ENCODE measurements around the gene KAT2A.

The KAT2A gene

DNA sequence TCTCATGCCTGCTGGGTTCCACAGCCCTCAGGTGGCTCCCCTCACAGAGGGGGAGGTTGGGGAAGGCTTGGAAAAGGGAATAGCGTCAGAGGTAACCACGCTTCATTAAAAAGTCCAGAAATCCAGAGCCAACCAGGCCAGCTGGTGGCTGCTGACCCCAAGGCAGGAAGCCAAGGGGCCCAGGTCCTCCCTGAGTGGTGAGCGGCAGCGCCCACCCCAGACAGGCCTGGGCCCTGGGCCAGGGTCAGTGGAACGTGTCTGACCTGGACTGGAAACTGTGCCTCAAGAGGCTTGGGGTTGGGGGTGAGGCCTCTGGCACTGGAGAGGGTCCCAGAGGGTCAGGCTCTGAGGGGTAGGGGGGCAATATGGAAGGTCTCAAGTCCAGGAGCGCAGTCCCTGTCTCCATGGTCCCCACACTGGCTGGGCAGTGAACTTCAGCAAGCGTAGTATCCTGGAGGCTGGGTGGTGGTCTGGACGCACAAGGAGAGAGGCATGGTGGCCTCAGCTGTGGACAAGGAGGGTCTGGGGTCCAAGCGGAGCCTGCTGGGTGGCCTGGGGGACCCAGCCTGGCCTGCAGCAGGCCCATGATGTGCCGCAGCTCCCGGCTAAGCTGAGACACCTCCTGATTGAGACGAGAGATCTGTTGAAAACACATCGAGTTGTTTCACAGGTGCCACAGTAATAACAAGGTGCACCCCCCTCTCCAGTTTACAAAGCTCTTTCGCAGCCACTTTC, 38.8 kb upstream of the KAT2A start:
- no peak overlapping the region for H3K4me2 ChIP-seq (ENCODE audit: low read length)
- no peaks in the 10 kb centered on the region for H3K9me3 ChIP-seq (ENCODE audit: insufficient read depth, low read length)
- H3K36me3 ChIP-seq (replicated peaks; ENCODE audit: low read depth, low read length): no peaks in the 10 kb centered on the region
- H4K20me1 ChIP-seq (ENCODE audit: insufficient read depth, low read length): no peaks in the 10 kb centered on the region
- H3K4me3 ChIP-seq (ENCODE audit: low read length): no peak overlapping the region
- peaks cover 28% of the 10 kb centered on the region for H3K4me1 ChIP-seq (ENCODE audit: low read length)
- no peak overlapping the region for H3K27ac ChIP-seq (ENCODE audit: low read length)
- no peak overlapping the region for H3K9ac ChIP-seq (ENCODE audit: low read length)
- no peak for TF ChIP-seq EZH2phosphoT487 (IDR thresholded peaks at IDR 0.05; ENCODE audit: low read depth)
- TF ChIP-seq, protein P1, sequence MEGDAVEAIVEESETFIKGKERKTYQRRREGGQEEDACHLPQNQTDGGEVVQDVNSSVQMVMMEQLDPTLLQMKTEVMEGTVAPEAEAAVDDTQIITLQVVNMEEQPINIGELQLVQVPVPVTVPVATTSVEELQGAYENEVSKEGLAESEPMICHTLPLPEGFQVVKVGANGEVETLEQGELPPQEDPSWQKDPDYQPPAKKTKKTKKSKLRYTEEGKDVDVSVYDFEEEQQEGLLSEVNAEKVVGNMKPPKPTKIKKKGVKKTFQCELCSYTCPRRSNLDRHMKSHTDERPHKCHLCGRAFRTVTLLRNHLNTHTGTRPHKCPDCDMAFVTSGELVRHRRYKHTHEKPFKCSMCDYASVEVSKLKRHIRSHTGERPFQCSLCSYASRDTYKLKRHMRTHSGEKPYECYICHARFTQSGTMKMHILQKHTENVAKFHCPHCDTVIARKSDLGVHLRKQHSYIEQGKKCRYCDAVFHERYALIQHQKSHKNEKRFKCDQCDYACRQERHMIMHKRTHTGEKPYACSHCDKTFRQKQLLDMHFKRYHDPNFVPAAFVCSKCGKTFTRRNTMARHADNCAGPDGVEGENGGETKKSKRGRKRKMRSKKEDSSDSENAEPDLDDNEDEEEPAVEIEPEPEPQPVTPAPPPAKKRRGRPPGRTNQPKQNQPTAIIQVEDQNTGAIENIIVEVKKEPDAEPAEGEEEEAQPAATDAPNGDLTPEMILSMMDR (IDR thresholded peaks at IDR 0.05; ENCODE audit: low read depth, low read length): no peak
- no peaks in the 10 kb centered on the region for H3K27me3 ChIP-seq (ENCODE audit: low read depth, low read length)
- H2AFZ ChIP-seq (ENCODE audit: low read depth, low read length): no peak overlapping the region
- H3K79me2 ChIP-seq (ENCODE audit: low read length): no peaks in the 10 kb centered on the region

DNA sequence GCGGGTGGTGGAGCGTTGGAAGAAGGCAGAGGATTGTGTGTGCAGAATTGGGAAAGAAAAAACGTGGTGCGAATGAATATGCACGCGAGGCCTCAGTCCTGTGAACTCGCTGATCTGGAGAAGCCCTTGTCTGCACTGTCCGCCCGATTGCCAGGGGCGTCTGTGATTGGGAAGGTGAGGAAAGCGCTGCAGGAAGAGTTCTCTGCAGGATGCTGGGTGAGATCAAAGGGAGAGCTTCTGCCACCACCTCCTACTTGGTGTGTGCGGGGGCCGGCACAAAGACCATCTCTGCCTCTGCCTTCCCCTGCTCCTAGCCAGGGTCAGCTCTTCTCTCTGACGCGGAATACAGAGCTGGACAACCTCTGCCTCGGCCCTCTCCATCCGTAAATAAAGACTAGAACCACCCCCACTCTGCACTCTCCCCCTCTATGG, 34.5 kb upstream of the KAT2A start:
- peaks cover 5% of the 10 kb centered on the region for H3K36me3 ChIP-seq (replicated peaks; ENCODE audit: low read depth, low read length)
- H3K9ac ChIP-seq (ENCODE audit: low read length): peak overlapping the region; percentile 32; the same call in 1 of the 2 replicates
- no peak overlapping the region for H2AFZ ChIP-seq (ENCODE audit: low read depth, low read length)
- no peak overlapping the region for H3K27ac ChIP-seq (ENCODE audit: low read length)
- H4K20me1 ChIP-seq (ENCODE audit: insufficient read depth, low read length): peaks cover 12% of the 10 kb centered on the region
- H3K27me3 ChIP-seq (ENCODE audit: low read depth, low read length): no peaks in the 10 kb centered on the region
- H3K79me2 ChIP-seq (ENCODE audit: low read length): peaks cover 41% of the 10 kb centered on the region
- TF ChIP-seq EZH2phosphoT487 (IDR thresholded peaks at IDR 0.05; ENCODE audit: low read depth): no peak
- TF ChIP-seq, protein P1 (IDR thresholded peaks at IDR 0.05; ENCODE audit: low read depth, low read length): no peak
- peaks cover 13% of the 10 kb centered on the region for H3K4me1 ChIP-seq (ENCODE audit: low read length)
- peak overlapping the region; percentile 65 for H3K4me2 ChIP-seq (ENCODE audit: low read length)
- H3K4me3 ChIP-seq (ENCODE audit: low read length): peak overlapping the region; percentile 81
- H3K9me3 ChIP-seq (ENCODE audit: insufficient read depth, low read length): no peaks in the 10 kb centered on the region

DNA sequence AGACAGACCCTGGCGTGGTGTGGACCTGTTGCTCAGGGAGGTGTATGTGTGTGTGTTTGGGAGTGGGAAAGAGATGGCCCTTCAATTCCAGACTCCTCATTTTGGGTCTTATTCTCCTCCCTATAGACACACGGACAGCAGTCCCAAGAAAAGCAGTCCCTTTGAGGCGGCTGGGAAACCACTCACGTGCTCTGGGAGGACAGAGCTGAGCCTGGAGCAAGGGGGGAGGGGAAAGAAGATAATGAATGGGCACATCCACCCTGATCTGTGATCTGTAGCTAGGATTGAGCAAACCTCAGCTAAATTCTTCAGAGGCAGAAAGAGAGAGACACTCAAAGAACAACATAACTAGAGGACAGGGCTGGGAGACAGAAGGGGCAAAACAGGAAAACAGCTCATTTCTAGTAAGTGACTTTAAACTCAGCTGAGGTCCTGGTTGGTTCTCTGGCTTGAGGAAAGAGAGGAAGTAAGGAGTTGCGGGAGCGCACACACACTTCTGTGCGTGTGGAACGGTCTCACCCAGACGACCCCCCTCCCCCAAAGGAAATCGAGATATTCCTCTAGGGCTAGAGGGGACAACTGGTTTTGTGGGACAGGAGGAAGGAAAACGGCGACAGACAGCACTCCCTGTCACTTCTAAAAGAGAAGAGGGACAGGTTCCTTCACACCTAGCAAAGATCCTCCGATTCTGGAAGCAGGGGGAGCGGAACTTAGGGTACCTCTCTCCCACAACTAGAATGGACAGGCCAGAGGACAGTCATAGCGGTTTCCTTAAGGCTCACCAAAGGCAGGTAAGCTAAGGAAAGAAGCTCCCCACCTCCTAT, 33.0 kb upstream of the KAT2A start:
- Histone ChIP-seq H2AFZ (ENCODE audit: low read depth, low read length) (no peak overlapping the region), H3K4me2 (ENCODE audit: low read length) (peak overlapping the region; percentile 96)

More for the DNA sequence above, 33.0 kb upstream of the KAT2A start:
- TF ChIP-seq, protein P1 (IDR thresholded peaks at IDR 0.05; ENCODE audit: low read depth, low read length): no peak
- no peak for TF ChIP-seq EZH2phosphoT487 (IDR thresholded peaks at IDR 0.05; ENCODE audit: low read depth)
- peak overlapping the region; percentile 81 for H3K4me3 ChIP-seq (ENCODE audit: low read length)
- peaks cover 51% of the 10 kb centered on the region for H3K79me2 ChIP-seq (ENCODE audit: low read length)
- no peaks in the 10 kb centered on the region for H3K9me3 ChIP-seq (ENCODE audit: insufficient read depth, low read length)
- no peaks in the 10 kb centered on the region for H3K27me3 ChIP-seq (ENCODE audit: low read depth, low read length)
- peak overlapping the region; percentile 76 for H3K9ac ChIP-seq (ENCODE audit: low read length)
- H4K20me1 ChIP-seq (ENCODE audit: insufficient read depth, low read length): peaks cover 12% of the 10 kb centered on the region
- H3K36me3 ChIP-seq (replicated peaks; ENCODE audit: low read depth, low read length): peaks cover 5% of the 10 kb centered on the region
- H3K27ac ChIP-seq (ENCODE audit: low read length): peak overlapping the region; percentile 28
- peaks cover 13% of the 10 kb centered on the region for H3K4me1 ChIP-seq (ENCODE audit: low read length)
